Measurements from ENCODE around the gene NRROS.

Gene NRROS

DNA sequence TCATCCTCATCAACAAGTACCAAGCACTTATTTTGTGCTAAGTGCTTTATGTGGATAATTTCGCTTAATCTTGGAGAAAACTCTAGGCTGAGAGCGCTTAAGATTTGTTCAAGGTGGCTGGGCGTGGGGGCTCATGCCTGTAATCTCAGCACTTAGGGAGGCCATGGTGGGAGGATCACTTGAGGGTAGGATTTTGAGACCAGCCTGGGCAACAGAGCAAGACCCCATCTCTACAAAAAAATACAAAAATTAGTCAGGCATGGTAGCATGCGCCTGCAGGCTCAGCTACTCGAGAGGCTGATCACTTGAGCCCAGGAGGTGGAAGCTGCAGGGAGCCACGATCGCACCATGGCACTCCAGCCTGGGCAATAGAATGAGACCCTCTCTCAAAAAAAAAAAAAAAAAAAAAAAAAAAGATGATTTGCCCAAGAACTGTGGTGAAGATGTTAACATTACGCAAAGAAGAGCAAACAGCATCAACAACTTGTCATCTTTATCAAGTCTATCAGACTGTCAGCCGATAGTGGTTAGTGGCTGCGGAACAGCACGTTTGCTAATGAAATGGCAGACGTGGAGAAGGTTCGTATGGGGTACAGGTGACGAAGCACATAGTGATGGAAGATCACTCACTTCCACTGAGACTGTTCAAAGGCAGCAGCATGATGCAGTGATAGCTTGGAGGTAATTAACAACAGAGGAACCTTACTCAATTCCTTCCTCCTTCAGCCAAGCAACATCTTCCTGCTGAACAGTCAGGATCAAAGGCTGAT, 27.7 kb downstream of the NRROS start:
- Histone ChIP-seq H3K27me3 (ENCODE audit: control insufficient read depth, insufficient read depth, low read length) (no peaks in the 10 kb centered on the region), H3K4me1 (ENCODE audit: control insufficient read depth, insufficient read depth, low read length) (peaks cover 10% of the 10 kb centered on the region), H3K36me3 (ENCODE audit: control insufficient read depth, insufficient read depth, low read length) (no peaks in the 10 kb centered on the region), H3K9me3 (ENCODE audit: control insufficient read depth, insufficient read depth, low read length) (no peaks in the 10 kb centered on the region), H3K4me3 (ENCODE audit: low read depth, low read length) (no peak overlapping the region), H3K9ac (ENCODE audit: low read depth, low read length) (no peak overlapping the region)

DNA sequence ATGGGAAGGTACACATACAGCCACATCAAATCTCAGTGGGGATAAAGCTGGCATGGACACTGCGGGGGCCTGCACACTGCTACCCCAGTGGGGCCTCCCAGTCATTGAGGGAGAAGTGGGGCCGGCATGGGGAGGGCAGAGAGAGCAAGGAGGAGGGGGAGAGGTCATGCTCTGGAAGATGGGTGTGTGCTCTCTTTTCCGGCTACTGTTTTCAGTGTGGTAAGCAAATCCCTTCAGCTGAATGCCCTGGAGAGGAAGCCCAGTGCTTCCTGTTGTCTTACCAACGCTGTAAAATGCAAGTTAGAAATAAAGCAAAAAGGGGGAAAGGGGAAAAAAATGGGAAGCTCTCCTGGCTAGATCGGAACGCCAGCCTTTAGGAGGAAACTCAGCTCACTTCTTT, 30.8 kb downstream of the NRROS start:
- no peak overlapping the region for H3K9ac ChIP-seq (ENCODE audit: low read depth, low read length)
- H3K36me3 ChIP-seq (ENCODE audit: control insufficient read depth, insufficient read depth, low read length): no peaks in the 10 kb centered on the region
- H3K27me3 ChIP-seq (ENCODE audit: control insufficient read depth, insufficient read depth, low read length): no peaks in the 10 kb centered on the region
- H3K4me1 ChIP-seq (ENCODE audit: control insufficient read depth, insufficient read depth, low read length): peaks cover 5% of the 10 kb centered on the region
- no peaks in the 10 kb centered on the region for H3K9me3 ChIP-seq (ENCODE audit: control insufficient read depth, insufficient read depth, low read length)
- no peak overlapping the region for H3K4me3 ChIP-seq (ENCODE audit: low read depth, low read length)

DNA sequence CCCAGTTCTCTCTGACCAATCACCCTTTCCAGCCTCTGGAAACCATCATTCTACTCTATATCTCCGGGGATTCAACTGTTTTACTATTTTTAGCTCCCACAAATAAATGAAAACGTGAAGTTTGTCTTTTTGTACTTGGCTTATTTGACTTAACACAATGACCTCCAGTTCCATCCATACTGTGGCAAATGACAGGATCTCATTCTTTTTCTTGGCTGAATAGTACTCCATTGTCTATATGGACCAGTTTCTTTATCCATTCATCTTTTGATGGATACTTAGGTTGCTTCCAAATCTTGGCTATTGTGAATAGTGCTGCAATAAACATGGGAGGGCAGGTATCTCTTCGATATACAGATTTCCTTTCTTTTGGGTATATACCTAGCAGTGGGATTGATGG, 34.1 kb downstream of the NRROS start:
- H3K9ac ChIP-seq (ENCODE audit: low read depth, low read length): no peak overlapping the region
- H3K36me3 ChIP-seq (ENCODE audit: control insufficient read depth, insufficient read depth, low read length): no peaks in the 10 kb centered on the region
- H3K27me3 ChIP-seq (ENCODE audit: control insufficient read depth, insufficient read depth, low read length): no peaks in the 10 kb centered on the region
- H3K9me3 ChIP-seq (ENCODE audit: control insufficient read depth, insufficient read depth, low read length): no peaks in the 10 kb centered on the region
- no peaks in the 10 kb centered on the region for H3K4me1 ChIP-seq (ENCODE audit: control insufficient read depth, insufficient read depth, low read length)
- no peak overlapping the region for H3K4me3 ChIP-seq (ENCODE audit: low read depth, low read length)

DNA sequence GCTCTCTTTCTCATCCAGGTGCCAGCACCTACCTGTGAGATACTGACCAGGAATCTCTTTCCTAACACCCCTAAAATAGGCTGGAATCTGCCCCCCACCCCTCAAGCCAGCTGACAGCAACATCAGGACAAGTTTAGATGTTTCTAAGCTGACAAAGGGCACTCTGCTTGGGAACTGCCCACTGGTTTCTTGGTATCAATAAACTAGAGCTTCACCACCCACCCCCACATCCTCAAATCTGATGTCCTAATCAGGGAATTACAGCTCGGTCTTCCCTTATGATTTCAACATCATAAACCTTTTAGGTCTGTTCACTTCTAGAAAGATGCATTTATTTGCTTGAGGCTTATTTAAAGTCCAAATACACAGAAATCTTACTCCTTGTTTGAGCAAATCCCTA, 37.9 kb downstream of the NRROS start:
- Histone ChIP-seq H3K4me1 (ENCODE audit: control insufficient read depth, insufficient read depth, low read length) (no peaks in the 10 kb centered on the region), H3K36me3 (ENCODE audit: control insufficient read depth, insufficient read depth, low read length) (no peaks in the 10 kb centered on the region), H3K27me3 (ENCODE audit: control insufficient read depth, insufficient read depth, low read length) (no peaks in the 10 kb centered on the region), H3K9me3 (ENCODE audit: control insufficient read depth, insufficient read depth, low read length) (no peaks in the 10 kb centered on the region), H3K4me3 (ENCODE audit: low read depth, low read length) (no peak overlapping the region), H3K9ac (ENCODE audit: low read depth, low read length) (no peak overlapping the region)

DNA sequence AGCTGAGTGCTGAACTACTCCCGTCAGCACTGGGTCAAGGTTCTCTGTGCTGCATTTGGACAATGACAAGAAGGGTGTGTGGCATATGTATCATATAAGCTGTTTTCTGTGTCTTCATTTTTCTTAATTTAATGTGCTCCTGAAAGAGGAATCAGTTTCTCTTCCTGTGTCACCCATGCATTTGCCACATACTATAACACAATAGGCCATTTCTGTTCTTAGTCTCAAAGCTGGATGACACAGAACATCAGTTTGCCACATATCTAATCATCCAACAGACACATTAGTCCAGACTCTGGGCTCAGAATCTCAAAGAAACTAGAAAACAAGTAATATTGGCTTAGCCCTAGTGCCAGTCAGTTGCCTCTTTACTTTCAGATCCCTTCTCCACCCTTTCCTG, 38.4 kb downstream of the NRROS start:
- H3K9ac ChIP-seq (ENCODE audit: low read depth, low read length): no peak overlapping the region
- no peaks in the 10 kb centered on the region for H3K27me3 ChIP-seq (ENCODE audit: control insufficient read depth, insufficient read depth, low read length)
- no peaks in the 10 kb centered on the region for H3K36me3 ChIP-seq (ENCODE audit: control insufficient read depth, insufficient read depth, low read length)
- no peaks in the 10 kb centered on the region for H3K4me1 ChIP-seq (ENCODE audit: control insufficient read depth, insufficient read depth, low read length)
- no peak overlapping the region for H3K4me3 ChIP-seq (ENCODE audit: low read depth, low read length)
- no peaks in the 10 kb centered on the region for H3K9me3 ChIP-seq (ENCODE audit: control insufficient read depth, insufficient read depth, low read length)

DNA sequence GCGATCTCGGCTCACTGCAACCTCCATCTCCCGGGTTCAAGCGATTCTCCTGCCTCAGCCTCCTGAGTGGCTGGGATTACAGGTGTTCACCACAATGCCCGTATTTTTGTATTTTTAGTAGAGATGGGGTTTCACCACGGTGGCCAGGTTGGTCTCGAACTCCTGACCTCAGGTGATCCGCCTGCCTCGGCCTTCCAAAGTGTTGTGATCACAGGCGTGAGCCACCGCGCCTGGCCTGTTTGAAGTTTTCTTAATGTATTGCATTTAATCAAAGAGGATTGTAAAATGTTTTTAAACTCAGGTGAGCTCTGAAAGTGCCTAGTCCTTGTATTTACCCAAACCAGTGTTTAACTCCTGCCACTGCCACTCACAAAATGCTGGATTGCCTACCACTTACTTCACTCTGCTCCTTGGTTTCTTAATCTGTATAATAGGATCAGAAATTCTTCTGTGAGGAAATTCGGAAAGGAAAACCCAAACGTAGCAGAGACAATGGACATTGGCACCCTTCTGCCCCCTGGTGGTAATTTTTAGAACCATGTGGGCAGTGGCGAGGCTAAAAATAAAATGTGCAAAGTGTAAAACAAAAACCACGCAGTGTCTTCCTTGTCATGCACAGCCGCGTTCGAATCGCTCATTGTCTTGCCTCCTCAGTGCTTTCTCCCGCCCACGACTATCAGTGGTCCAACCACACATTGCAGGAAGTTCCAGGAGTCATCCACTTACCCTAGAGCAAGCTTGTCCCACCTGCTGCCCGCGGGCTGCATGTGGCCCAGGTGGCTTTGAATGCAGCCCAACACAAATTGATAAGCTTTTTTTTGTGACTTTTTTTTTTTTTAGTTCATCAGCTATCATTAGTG, 45.3 kb downstream of the NRROS start:
- H3K4me3 ChIP-seq (ENCODE audit: low read depth, low read length): no peak overlapping the region
- H3K27me3 ChIP-seq (ENCODE audit: control insufficient read depth, insufficient read depth, low read length): no peaks in the 10 kb centered on the region
- no peaks in the 10 kb centered on the region for H3K9me3 ChIP-seq (ENCODE audit: control insufficient read depth, insufficient read depth, low read length)
- H3K4me1 ChIP-seq (ENCODE audit: control insufficient read depth, insufficient read depth, low read length): peaks cover 13% of the 10 kb centered on the region
- H3K9ac ChIP-seq (ENCODE audit: low read depth, low read length): no peak overlapping the region
- no peaks in the 10 kb centered on the region for H3K36me3 ChIP-seq (ENCODE audit: control insufficient read depth, insufficient read depth, low read length)

DNA sequence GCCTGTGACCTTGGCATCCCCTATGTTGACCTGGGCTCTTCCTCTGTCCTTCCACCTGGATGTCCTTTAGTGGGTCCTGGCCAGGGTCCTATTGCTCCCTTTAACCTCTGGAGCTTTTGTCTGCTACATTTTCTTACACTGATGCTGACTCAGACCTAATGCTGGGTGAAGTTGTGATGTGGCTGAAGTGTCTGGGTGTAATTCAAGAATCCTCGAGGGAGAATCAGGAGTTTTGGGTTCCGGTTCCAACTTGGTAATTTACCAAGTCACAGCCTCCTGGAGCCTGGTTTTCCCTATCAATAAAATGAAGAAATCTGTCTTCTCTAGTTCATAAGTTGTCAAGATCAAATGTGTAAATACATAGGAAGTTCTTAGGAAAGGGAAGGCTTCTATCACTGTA, 46.9 kb downstream of the NRROS start:
- peaks cover 13% of the 10 kb centered on the region for H3K4me1 ChIP-seq (ENCODE audit: control insufficient read depth, insufficient read depth, low read length)
- no peaks in the 10 kb centered on the region for H3K36me3 ChIP-seq (ENCODE audit: control insufficient read depth, insufficient read depth, low read length)
- no peak overlapping the region for H3K4me3 ChIP-seq (ENCODE audit: low read depth, low read length)
- H3K9ac ChIP-seq (ENCODE audit: low read depth, low read length): no peak overlapping the region
- no peaks in the 10 kb centered on the region for H3K27me3 ChIP-seq (ENCODE audit: control insufficient read depth, insufficient read depth, low read length)
- H3K9me3 ChIP-seq (ENCODE audit: control insufficient read depth, insufficient read depth, low read length): no peaks in the 10 kb centered on the region

DNA sequence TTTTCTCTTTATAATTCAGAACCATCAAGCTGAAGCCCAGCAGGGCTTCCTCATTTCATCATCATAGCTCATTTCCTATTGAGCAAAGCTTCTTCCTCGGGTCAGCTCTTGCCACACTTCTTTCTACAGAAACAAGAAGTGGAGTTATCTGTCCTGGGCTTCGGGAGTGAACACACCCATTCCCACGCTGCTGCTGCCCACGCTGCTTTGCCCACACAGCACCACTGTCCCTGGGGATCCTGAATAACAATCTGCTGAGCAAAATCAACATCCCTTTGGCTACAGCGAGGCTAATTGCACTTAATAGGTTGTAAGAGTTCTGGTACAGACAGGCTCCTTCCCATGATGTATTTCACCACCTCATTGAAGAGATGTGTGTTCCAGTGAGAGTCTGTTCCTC, 48.9 kb downstream of the NRROS start:
- Histone ChIP-seq H3K9ac (ENCODE audit: low read depth, low read length) (no peak overlapping the region), H3K4me3 (ENCODE audit: low read depth, low read length) (no peak overlapping the region)

DNA sequence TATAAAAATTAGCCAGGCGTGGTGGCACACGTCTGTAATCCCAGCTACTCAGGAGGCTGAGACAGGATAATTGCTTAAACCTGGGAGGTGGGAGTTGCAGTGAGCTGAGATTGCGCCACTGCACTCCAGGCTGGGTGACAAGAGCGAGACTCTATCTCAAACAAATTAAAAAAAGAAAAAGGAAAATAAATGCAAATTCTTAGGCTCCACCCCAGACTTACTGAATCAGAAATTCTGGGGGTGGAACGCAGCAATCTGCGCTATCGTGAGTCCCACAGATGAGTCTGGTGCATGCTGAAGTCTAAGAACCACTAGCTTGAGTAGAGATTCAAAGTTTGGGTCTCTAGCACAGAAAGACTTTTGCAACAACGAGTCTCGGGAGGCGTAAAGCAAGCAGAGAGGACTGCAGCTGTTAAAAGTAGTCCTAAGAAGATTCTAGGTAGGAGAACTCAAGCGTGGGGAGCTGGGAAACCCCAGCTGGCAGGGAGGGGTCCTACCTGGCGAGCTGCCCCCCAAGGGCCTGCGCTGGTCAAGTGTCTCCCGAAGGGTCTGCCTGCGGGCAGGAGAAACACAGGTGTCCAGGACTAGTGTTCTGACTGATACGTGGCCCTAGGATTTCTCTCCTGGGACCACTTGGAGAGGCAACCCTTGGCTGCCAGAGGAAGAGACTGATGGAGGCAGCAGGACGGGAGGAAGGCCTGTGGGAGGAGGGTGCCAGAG, 50.6 kb downstream of the NRROS start:
- no peak overlapping the region for H3K4me3 ChIP-seq (ENCODE audit: low read depth, low read length)
- no peak overlapping the region for H3K9ac ChIP-seq (ENCODE audit: low read depth, low read length)
- peaks cover 8% of the 10 kb centered on the region for H3K4me1 ChIP-seq (ENCODE audit: control insufficient read depth, insufficient read depth, low read length)
- H3K9me3 ChIP-seq (ENCODE audit: control insufficient read depth, insufficient read depth, low read length): no peaks in the 10 kb centered on the region
- H3K27me3 ChIP-seq (ENCODE audit: control insufficient read depth, insufficient read depth, low read length): no peaks in the 10 kb centered on the region
- no peaks in the 10 kb centered on the region for H3K36me3 ChIP-seq (ENCODE audit: control insufficient read depth, insufficient read depth, low read length)

More for the DNA sequence above, 48.9 kb downstream of the NRROS start:
- Histone ChIP-seq H3K36me3 (ENCODE audit: control insufficient read depth, insufficient read depth, low read length) (no peaks in the 10 kb centered on the region), H3K9me3 (ENCODE audit: control insufficient read depth, insufficient read depth, low read length) (no peaks in the 10 kb centered on the region), H3K27me3 (ENCODE audit: control insufficient read depth, insufficient read depth, low read length) (no peaks in the 10 kb centered on the region), H3K4me1 (ENCODE audit: control insufficient read depth, insufficient read depth, low read length) (peaks cover 13% of the 10 kb centered on the region)

DNA sequence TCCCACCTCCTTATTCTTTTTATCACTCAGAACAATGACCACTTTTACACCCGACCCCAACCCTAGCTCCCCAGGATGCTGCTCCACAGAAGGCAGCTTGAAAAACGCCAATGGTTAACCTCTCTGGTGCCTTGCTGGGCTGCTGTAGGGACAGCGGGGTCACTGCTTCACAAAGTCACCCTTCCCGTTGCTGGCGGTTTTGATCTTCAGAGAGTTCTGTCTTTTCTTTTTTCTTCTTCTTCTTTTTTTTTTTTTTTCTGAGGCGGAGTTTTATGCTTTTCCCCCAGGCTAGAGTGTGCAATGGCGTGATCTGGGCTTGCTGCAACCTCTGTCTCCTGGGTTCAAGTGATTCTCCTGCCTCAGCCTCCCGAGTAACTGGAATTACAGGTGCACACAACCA, 51.9 kb downstream of the NRROS start:
- Histone ChIP-seq H3K9ac (ENCODE audit: low read depth, low read length) (no peak overlapping the region), H3K4me3 (ENCODE audit: low read depth, low read length) (no peak overlapping the region)

DNA sequence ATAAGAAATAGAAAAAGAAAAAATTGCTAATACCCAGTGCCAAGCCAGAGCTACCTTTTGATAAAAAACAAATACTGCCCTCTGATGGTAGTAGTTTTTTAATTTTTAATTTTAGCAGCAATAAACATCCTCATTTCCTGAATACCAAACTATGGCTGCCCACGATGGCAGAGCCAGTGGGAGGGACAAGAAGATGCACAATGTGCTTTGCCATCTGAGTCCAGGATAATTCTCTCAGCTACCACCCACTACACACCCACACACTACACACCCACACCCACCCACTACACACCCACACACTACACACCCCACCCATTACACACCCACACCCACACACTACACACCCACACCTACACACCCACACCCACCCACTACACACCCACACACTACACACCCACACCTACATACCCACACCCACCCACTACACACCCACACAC, 54.7 kb downstream of the NRROS start:
- H3K9ac ChIP-seq (ENCODE audit: low read depth, low read length): no peak overlapping the region
- H3K4me1 ChIP-seq (ENCODE audit: control insufficient read depth, insufficient read depth, low read length): no peaks in the 10 kb centered on the region
- no peaks in the 10 kb centered on the region for H3K36me3 ChIP-seq (ENCODE audit: control insufficient read depth, insufficient read depth, low read length)
- H3K9me3 ChIP-seq (ENCODE audit: control insufficient read depth, insufficient read depth, low read length): no peaks in the 10 kb centered on the region
- no peak overlapping the region for H3K4me3 ChIP-seq (ENCODE audit: low read depth, low read length)
- H3K27me3 ChIP-seq (ENCODE audit: control insufficient read depth, insufficient read depth, low read length): no peaks in the 10 kb centered on the region

More for the DNA sequence above, 51.9 kb downstream of the NRROS start:
- no peaks in the 10 kb centered on the region for H3K9me3 ChIP-seq (ENCODE audit: control insufficient read depth, insufficient read depth, low read length)
- H3K27me3 ChIP-seq (ENCODE audit: control insufficient read depth, insufficient read depth, low read length): no peaks in the 10 kb centered on the region
- no peaks in the 10 kb centered on the region for H3K36me3 ChIP-seq (ENCODE audit: control insufficient read depth, insufficient read depth, low read length)
- peaks cover 6% of the 10 kb centered on the region for H3K4me1 ChIP-seq (ENCODE audit: control insufficient read depth, insufficient read depth, low read length)

All from iPS-15b (cell line).